Measurements from ENCODE around the gene COL4A2. TPM values are rescaled to one million over a fixed set of nuclear protein-coding genes. Genes with fewer than 3 reads are reported as not detected.
"Not testable (repeated sequence)": the region's sequence is repeated elsewhere in the genome, so short reads cannot be mapped to it uniquely, and the experiment has no call there.

The COL4A2 gene
- total and polyA plus RNA-seq, 3 experiments from 2014 or later = not detected

GRCh38 chr13:110392510-110393240 is 85.6 kb downstream of the COL4A2 start:
- no peak for DNase-seq
- Mint-ChIP-seq H3K4me3 (no peak overlapping the region), H3K4me1 (no peaks in the 10 kb centered on the region), H3K27me3 (peaks cover 14 to 78% of the 10 kb centered on the region in 2 donors), H3K36me3 (no peaks in the 10 kb centered on the region), H3K9me3 (peaks cover 0 to 2% (median 0%) of the 10 kb centered on the region in 5 donors), H3K27ac (no peak overlapping the region)
- no peak overlapping the region for H3K4me3 ChIP-seq (ENCODE audit: low read length)
- no peaks in the 10 kb centered on the region for H3K27me3 ChIP-seq (ENCODE audit: insufficient read depth, low read length, poor library complexity, severe bottlenecking)
- POLR2A ChIA-PET = no interaction called here
- no peak overlapping the region for H3K27ac ChIP-seq (ENCODE audit: low read depth, low read length)
- CTCF ChIA-PET = no interaction called here
- H3K36me3 ChIP-seq (ENCODE audit: insufficient read depth, low read length) = no peaks in the 10 kb centered on the region
- no peaks in the 10 kb centered on the region for H3K4me1 ChIP-seq (ENCODE audit: insufficient read depth, low read length)
- H3K9me3 ChIP-seq (ENCODE audit: low read length) = no peaks in the 10 kb centered on the region

DNA sequence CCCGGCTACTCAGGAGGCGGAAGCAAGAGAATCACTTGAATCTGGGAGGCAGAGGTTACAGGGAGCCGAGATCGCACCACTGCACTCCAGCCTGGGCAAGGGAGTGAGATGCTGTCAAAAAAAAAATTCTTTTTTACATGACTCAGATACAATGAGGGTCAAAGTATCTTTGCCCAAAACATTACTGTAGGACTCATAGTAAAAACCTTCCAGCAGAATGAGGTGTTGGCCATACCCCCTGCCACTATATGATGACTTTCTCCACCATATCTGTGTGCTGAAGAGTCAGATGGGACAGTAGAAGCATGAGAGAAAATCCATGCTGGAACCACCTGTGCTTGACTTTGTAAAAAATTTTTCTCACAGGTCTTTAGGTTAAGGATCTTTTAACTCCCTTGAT is 86.7 kb downstream of the COL4A2 start:
- Histone ChIP-seq H3K4me3 (ENCODE audit: low read length) (no peak overlapping the region), H3K27me3 (ENCODE audit: insufficient read depth, low read length, poor library complexity, severe bottlenecking) (no peaks in the 10 kb centered on the region), H3K9me3 (ENCODE audit: low read length) (no peaks in the 10 kb centered on the region), H3K4me1 (ENCODE audit: insufficient read depth, low read length) (no peaks in the 10 kb centered on the region), H3K36me3 (ENCODE audit: insufficient read depth, low read length) (no peaks in the 10 kb centered on the region), H3K27ac (ENCODE audit: low read depth, low read length) (no peak overlapping the region)
- CTCF ChIA-PET = no interaction called here
- POLR2A ChIA-PET = no interaction called here
- no peak for DNase-seq
- Mint-ChIP-seq H3K36me3 (no peaks in the 10 kb centered on the region), H3K4me1 (no peaks in the 10 kb centered on the region), H3K9me3 (peaks cover 0 to 2% (median 0%) of the 10 kb centered on the region in 5 donors), H3K27me3 (peaks cover 8 to 78% of the 10 kb centered on the region in 2 donors), H3K27ac (no peak overlapping the region), H3K4me3 (no peak overlapping the region)

- ChIA-PET CTCF (no interaction called here), POLR2A (no interaction called here)
- Histone ChIP-seq H3K4me3 (ENCODE audit: low read length) (no peak overlapping the region), H3K4me1 (ENCODE audit: insufficient read depth, low read length) (no peaks in the 10 kb centered on the region), H3K36me3 (ENCODE audit: insufficient read depth, low read length) (no peaks in the 10 kb centered on the region), H3K9me3 (ENCODE audit: low read length) (no peaks in the 10 kb centered on the region), H3K27me3 (ENCODE audit: insufficient read depth, low read length, poor library complexity, severe bottlenecking) (no peaks in the 10 kb centered on the region), H3K27ac (ENCODE audit: low read depth, low read length) (no peak overlapping the region)
- Mint-ChIP-seq H3K4me1 (no peaks in the 10 kb centered on the region), H3K9me3 (no peaks in the 10 kb centered on the region), H3K27ac (no peak overlapping the region), H3K27me3 (peaks cover 8 to 72% of the 10 kb centered on the region in 2 donors), H3K36me3 (no peaks in the 10 kb centered on the region), H3K4me3 (no peak overlapping the region)
- DNase-seq = no peak
Measured at GRCh38 chr13:110394371-110394841, 87.3 kb downstream of the COL4A2 start.

- H3K36me3 ChIP-seq (ENCODE audit: insufficient read depth, low read length); H3K36me3 Mint-ChIP-seq; H3K4me3 ChIP-seq (ENCODE audit: low read length); DNase-seq; H3K27me3 ChIP-seq (ENCODE audit: insufficient read depth, low read length, poor library complexity, severe bottlenecking); H3K4me1 Mint-ChIP-seq; POLR2A ChIA-PET; H3K9me3 Mint-ChIP-seq; CTCF ChIA-PET; H3K27ac ChIP-seq (ENCODE audit: low read depth, low read length); H3K9me3 ChIP-seq (ENCODE audit: low read length); H3K27ac Mint-ChIP-seq; H3K4me3 Mint-ChIP-seq; H3K4me1 ChIP-seq (ENCODE audit: insufficient read depth, low read length): not testable (repeated sequence)
- peaks cover 8 to 71% of the 10 kb centered on the region in 2 donors for H3K27me3 Mint-ChIP-seq
Measured at GRCh38 chr13:110395616-110396015, 88.5 kb downstream of the COL4A2 start.

DNA sequence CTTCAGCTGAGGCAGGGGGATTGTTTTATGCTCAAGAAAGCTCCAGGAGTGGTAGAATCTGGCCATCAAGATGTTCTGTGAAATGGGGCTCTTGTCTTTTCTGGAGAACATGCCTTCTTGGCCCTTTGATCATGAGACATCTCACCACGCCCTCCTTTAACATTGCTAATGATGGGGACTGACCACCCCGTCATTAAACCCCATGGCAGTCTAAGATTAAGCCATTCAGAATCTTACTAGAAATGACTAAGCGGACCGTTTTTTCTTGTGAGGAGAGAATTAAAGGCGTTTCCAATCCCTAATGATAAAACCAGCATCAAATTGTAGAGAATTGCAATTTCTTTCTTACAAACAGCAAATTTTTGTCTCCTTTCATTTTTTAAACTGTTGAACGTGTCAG is 89.4 kb downstream of the COL4A2 start:
- H3K36me3 ChIP-seq (ENCODE audit: insufficient read depth, low read length) = no peaks in the 10 kb centered on the region
- no peaks in the 10 kb centered on the region for H3K4me1 ChIP-seq (ENCODE audit: insufficient read depth, low read length)
- no peaks in the 10 kb centered on the region for H3K27me3 ChIP-seq (ENCODE audit: insufficient read depth, low read length, poor library complexity, severe bottlenecking)
- no peak overlapping the region for H3K4me3 ChIP-seq (ENCODE audit: low read length)
- DNase-seq = no peak
- H3K9me3 Mint-ChIP-seq = no peaks in the 10 kb centered on the region
- H3K9me3 ChIP-seq (ENCODE audit: low read length) = no peaks in the 10 kb centered on the region
- H3K4me3 Mint-ChIP-seq = no peak overlapping the region
- ChIA-PET CTCF (no interaction called here), POLR2A (no interaction called here)
- no peaks in the 10 kb centered on the region for H3K36me3 Mint-ChIP-seq
- no peaks in the 10 kb centered on the region for H3K4me1 Mint-ChIP-seq
- no peak overlapping the region for H3K27ac ChIP-seq (ENCODE audit: low read depth, low read length)
- H3K27ac Mint-ChIP-seq = no peak overlapping the region
- H3K27me3 Mint-ChIP-seq = peaks cover 9 to 63% of the 10 kb centered on the region in 2 donors

DNA sequence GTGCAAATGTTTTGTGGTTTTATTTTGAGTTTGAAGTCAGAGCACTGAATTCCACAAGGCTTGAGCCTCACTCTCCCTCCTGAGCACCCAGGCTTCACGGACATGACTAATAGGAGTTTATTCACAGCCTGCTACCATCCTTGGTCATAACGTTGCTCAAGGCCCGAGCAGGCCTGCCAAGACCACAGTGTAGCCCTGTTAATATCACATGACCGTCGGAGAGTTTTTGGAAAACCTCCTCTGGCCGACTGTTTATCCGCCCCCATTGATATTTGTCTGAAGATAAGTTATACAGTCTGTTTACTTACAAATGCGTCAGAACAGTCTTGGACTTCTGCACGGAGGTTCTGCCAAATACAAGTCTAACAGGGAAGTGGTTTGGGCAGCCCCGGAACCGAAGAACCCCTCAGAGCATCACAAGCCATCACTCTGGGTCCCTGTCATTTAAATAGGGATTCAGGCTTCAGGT is 89.9 kb downstream of the COL4A2 start:
- no peaks in the 10 kb centered on the region for H3K9me3 Mint-ChIP-seq
- H3K36me3 Mint-ChIP-seq = no peaks in the 10 kb centered on the region
- Histone ChIP-seq H3K36me3 (ENCODE audit: insufficient read depth, low read length) (no peaks in the 10 kb centered on the region), H3K27ac (ENCODE audit: low read depth, low read length) (no peak overlapping the region), H3K4me1 (ENCODE audit: insufficient read depth, low read length) (no peaks in the 10 kb centered on the region), H3K9me3 (ENCODE audit: low read length) (no peaks in the 10 kb centered on the region), H3K4me3 (ENCODE audit: low read length) (no peak overlapping the region), H3K27me3 (ENCODE audit: insufficient read depth, low read length, poor library complexity, severe bottlenecking) (no peaks in the 10 kb centered on the region)
- peaks cover 9 to 60% of the 10 kb centered on the region in 2 donors for H3K27me3 Mint-ChIP-seq
- ChIA-PET CTCF (no interaction called here), POLR2A (no interaction called here)
- H3K4me1 Mint-ChIP-seq = no peaks in the 10 kb centered on the region
- no peak for DNase-seq
- H3K4me3 Mint-ChIP-seq = no peak overlapping the region
- no peak overlapping the region for H3K27ac Mint-ChIP-seq

- no peak for DNase-seq
- Histone ChIP-seq H3K9me3 (ENCODE audit: low read length) (no peaks in the 10 kb centered on the region), H3K4me3 (ENCODE audit: low read length) (no peak overlapping the region), H3K27ac (ENCODE audit: low read depth, low read length) (no peak overlapping the region), H3K27me3 (ENCODE audit: insufficient read depth, low read length, poor library complexity, severe bottlenecking) (no peaks in the 10 kb centered on the region), H3K4me1 (ENCODE audit: insufficient read depth, low read length) (no peaks in the 10 kb centered on the region), H3K36me3 (ENCODE audit: insufficient read depth, low read length) (no peaks in the 10 kb centered on the region)
- Mint-ChIP-seq H3K27ac (no peak overlapping the region), H3K27me3 (peaks cover 10 to 58% of the 10 kb centered on the region in 2 donors), H3K36me3 (no peaks in the 10 kb centered on the region), H3K4me3 (no peak overlapping the region), H3K4me1 (no peaks in the 10 kb centered on the region), H3K9me3 (no peaks in the 10 kb centered on the region)
- ChIA-PET POLR2A (no interaction called here), CTCF (no interaction called here)
Measured at GRCh38 chr13:110397436-110398115, 90.5 kb downstream of the COL4A2 start.

DNA sequence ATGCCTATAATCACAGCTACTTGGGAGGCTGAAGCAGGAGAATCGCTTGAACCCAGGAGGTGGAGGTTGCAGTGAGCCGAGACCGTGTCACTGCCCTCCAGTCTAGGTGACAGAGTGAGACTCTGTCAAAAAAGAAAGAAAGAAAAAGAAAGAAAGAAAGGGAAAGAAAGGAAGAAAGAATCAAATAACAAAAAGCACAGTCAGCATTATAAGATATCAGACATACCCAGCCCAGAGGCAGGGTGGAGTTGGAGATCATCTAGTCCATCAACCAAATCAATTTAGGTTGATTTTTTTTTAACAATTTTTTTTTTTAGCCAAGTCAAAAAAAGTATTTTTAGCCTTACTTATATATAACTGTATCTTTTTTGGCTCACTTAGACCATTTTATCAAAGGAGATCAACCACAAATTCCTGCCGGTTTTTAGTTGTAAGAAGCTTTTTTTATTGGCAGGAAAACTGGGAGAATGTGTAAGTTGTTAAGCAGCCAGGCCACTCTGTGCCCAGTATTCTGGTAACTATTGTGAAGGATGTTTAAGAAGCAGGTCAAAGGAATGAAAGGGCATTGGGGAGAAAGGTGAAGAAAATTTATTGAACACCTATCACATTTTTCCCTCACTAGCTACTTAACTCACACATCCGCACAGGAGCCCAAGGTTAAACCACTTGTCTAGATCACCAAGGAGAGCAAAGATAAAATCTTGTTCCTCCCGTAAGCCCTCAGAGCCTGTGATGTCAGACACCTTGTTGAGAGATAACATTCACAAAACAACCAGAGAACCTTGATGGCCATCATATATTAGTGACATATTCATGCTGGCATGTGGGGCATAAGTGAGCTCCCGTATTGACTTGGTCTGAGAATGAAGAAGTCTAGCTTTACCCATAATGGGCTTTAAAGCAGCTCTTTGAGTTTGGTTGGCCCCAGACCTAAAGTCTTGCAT is 91.8 kb downstream of the COL4A2 start:
- POLR2A ChIA-PET = no interaction called here
- CTCF ChIA-PET = no interaction called here
- H3K27me3 Mint-ChIP-seq = peaks cover 9 to 65% of the 10 kb centered on the region in 2 donors
- H3K36me3 ChIP-seq (ENCODE audit: insufficient read depth, low read length) = no peaks in the 10 kb centered on the region
- no peaks in the 10 kb centered on the region for H3K27me3 ChIP-seq (ENCODE audit: insufficient read depth, low read length, poor library complexity, severe bottlenecking)
- H3K4me1 Mint-ChIP-seq = no peaks in the 10 kb centered on the region
- DNase-seq = no peak
- H3K9me3 ChIP-seq (ENCODE audit: low read length) = no peaks in the 10 kb centered on the region
- H3K27ac Mint-ChIP-seq = peak overlapping the region in 1 of 8 donors; percentile 24
- no peak overlapping the region for H3K4me3 ChIP-seq (ENCODE audit: low read length)
- H3K36me3 Mint-ChIP-seq = no peaks in the 10 kb centered on the region
- no peak overlapping the region for H3K27ac ChIP-seq (ENCODE audit: low read depth, low read length)
- H3K4me3 Mint-ChIP-seq = no peak overlapping the region
- no peaks in the 10 kb centered on the region for H3K4me1 ChIP-seq (ENCODE audit: insufficient read depth, low read length)
- no peaks in the 10 kb centered on the region for H3K9me3 Mint-ChIP-seq
